Measurements from ENCODE around the gene TSG101. TPM values are rescaled to one million over a fixed set of nuclear protein-coding genes. Genes with fewer than 3 reads are reported as not detected.

TSG101 gene
- total RNA-seq, result 10 to 100 TPM; 37.2 to 97.7 (median 82.0) TPM

- H3K36me3 ChIP-seq, result no peaks in the 10 kb centered on the region
- H3K4me3 ChIP-seq, result peak within 1 kb of the TSS; percentile 90 to 93
- intact Hi-C loops (cut with DNase I; ENCODE audit: low total_unique reads), result no loop called here
- peak within 1 kb of the TSS; percentile 90 for H3K27ac ChIP-seq
- no peaks in the 10 kb centered on the region for H3K27me3 ChIP-seq
- TF ChIP-seq POLR2A (IDR thresholded peaks at IDR 0.05) (peak; percentile 49 to 83), CTCF (IDR thresholded peaks at IDR 0.05) (no peak)
- DNase-seq, result peak; percentile 89 to 92
- H3K9me3 ChIP-seq, result no peaks in the 10 kb centered on the region
- no peaks in the 10 kb centered on the region for H3K4me1 ChIP-seq
These were observed at the start of gene TSG101 for GRCh38 chr11:18526521-18527296. TSS of gene TSG101 (minus strand) at chr11:18526942. CDS start at chr11:18526816, 126 bp downstream.

GRCh38 chr11:18575361-18575760 is 48.6 kb upstream of the TSG101 start:
- no peaks in the 10 kb centered on the region for H3K36me3 ChIP-seq
- DNase-seq, result no peak
- intact Hi-C loops (cut with DNase I; ENCODE audit: low total_unique reads), result no loop called here
- H3K27ac ChIP-seq, result no peak overlapping the region
- no peaks in the 10 kb centered on the region for H3K9me3 ChIP-seq
- no peaks in the 10 kb centered on the region for H3K27me3 ChIP-seq
- H3K4me1 ChIP-seq, result no peaks in the 10 kb centered on the region
- TF ChIP-seq POLR2A (IDR thresholded peaks at IDR 0.05) (no peak), CTCF (IDR thresholded peaks at IDR 0.05) (no peak)
- H3K4me3 ChIP-seq, result no peak overlapping the region

GRCh38 chr11:18567081-18567480 is 40.3 kb upstream of the TSG101 start:
- intact Hi-C loops (cut with DNase I; ENCODE audit: low total_unique reads), result no loop called here
- no peak for DNase-seq
- Histone ChIP-seq H3K27ac (no peak overlapping the region), H3K9me3 (no peaks in the 10 kb centered on the region), H3K36me3 (no peaks in the 10 kb centered on the region), H3K4me1 (no peaks in the 10 kb centered on the region), H3K27me3 (no peaks in the 10 kb centered on the region), H3K4me3 (no peak overlapping the region)
- TF ChIP-seq CTCF (IDR thresholded peaks at IDR 0.05), result no peak
- no peak for TF ChIP-seq POLR2A (IDR thresholded peaks at IDR 0.05)

- Histone ChIP-seq H3K4me1 (no peaks in the 10 kb centered on the region), H3K27ac (no peak overlapping the region), H3K36me3 (no peaks in the 10 kb centered on the region), H3K9me3 (no peaks in the 10 kb centered on the region), H3K4me3 (no peak overlapping the region), H3K27me3 (no peaks in the 10 kb centered on the region)
- TF ChIP-seq POLR2A (IDR thresholded peaks at IDR 0.05) (no peak), CTCF (IDR thresholded peaks at IDR 0.05) (no peak)
- no peak for DNase-seq
- intact Hi-C loops (cut with DNase I; ENCODE audit: low total_unique reads), result no loop called here
These were observed 39.7 kb upstream of the TSG101 start for GRCh38 chr11:18566406-18566805.

GRCh38 chr11:18564149-18564548 is 37.4 kb upstream of the TSG101 start:
- Histone ChIP-seq H3K9me3 (no peaks in the 10 kb centered on the region), H3K36me3 (no peaks in the 10 kb centered on the region), H3K27me3 (no peaks in the 10 kb centered on the region), H3K4me3 (no peak overlapping the region), H3K4me1 (no peaks in the 10 kb centered on the region), H3K27ac (peak overlapping the region in 1 of 2 donors; percentile 45)
- no peak for DNase-seq
- TF ChIP-seq POLR2A (IDR thresholded peaks at IDR 0.05) (no peak), CTCF (IDR thresholded peaks at IDR 0.05) (no peak)
- intact Hi-C loops (cut with DNase I; ENCODE audit: low total_unique reads), result no loop called here

Measured in uterus (tissue), 4 donors.